GM19043 (cell line): ENCODE results near the gene PTBP3.

Experiments used
- ATAC-seq: cut with Tn5 transposase; IDR thresholded peaks from one replicate; pipeline ENCODE4 v1.9.1; 2021; ENCODE audit warnings: low read depth; ENCODE audit not compliant: unreplicated experiment

The PTBP3 gene

GRCh38 chr9:112174222-112174964, 159.0 kb downstream of the PTBP3 start:
- peak; percentile 75 for ATAC-seq

DNA sequence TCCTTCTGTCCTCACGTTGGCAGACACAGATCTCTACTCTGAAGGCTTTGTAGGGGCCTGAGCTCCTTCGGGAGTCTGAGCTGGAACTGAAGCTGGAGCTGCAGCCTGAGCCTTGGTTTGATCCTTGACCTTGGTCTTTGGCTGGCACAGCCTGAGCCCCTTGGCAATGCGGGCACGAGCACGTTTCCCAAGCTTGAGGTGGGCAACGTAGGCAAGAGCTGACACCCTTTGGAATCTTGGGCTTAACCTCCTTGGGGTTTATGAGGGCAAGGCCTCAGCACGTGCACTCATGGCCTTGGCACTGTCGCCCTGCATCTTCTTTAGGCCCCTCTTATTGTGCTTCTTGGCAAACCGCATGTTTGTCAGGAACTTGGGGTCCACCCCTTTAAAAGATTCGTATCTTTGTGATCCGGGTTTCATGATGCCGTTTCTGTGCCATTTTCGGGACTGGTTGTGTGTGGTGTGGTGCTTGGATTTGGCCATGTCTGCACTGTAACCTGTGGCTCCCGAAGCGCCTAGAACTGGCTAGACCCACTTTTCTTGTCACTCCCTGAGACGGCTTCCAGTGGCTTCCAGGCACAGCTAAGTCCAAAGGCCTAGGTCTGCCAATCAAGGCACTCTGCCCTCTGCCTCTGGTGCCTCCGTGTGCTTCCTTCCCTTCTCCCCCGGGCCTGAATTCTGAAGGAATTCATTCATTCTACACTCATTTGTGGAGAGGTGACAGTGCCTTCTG, 159.8 kb downstream of the PTBP3 start:
- ATAC-seq = no peak

DNA sequence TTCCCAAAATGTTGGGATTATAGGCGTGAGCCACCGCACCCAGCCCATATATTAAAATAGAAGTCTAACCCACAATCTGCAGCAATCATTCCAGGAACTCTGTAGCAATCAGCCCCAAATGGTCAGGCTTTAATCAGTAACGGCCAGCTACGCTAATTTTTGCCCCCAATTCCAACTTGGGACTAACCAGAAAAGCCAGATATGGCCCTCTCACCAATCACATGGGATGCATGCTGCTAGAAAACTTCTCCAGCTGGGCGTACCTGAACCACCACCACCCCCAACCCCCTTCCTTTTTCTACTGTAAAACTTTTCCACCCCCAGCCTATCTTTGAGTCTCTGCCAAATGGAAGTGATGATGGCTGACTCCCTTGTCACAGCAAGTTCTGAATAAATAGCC, 162.5 kb downstream of the PTBP3 start:
- no peak for ATAC-seq

DNA sequence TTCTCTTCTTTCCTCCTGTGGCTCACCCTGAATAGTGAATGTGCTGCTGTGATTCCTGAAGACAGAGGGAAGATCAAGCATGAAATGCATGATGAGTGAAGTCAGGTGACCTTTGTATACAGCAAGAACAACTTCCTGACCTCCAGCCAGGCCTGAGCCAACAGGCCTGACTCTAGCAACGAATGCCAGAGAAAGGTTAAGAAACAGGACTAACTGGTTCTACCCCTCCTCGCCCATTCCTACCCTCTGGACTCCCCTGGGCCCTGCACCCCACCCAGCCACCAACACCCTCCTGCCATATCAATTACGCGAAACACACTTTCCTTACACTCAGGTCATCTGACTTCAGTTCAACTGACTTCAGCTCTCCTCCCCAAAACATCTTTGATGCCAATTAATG, 163.2 kb downstream of the PTBP3 start:
- ATAC-seq = no peak

DNA sequence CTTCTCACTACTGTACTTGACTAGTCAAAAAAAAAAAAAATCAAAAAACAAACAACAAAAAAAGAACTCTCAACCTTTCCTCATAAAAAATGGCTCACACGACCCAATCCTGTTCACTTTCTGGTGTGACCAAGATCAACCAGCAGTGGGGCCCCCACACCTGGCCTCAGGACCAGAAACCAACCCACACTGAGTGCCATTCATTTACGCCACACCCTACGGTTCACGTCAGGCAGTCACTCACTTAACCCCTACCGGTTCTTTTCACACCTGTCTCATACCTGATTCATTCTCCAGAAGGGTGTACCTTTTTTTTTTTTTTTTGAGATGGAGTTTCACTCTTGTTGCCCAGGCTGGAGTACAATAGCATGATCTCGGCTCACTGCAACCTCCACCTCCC, 164.1 kb downstream of the PTBP3 start:
- no peak for ATAC-seq

- ATAC-seq = no peak
Measured at GRCh38 chr9:112168197-112168596, 165.2 kb downstream of the PTBP3 start.
